Keratinocyte (primary cell): ENCODE results near the gene GRM5.
"Not testable (repeated sequence)": the region's sequence is repeated elsewhere in the genome, so short reads cannot be mapped to it uniquely, and the experiment has no call there.

Source experiments
- CTCF ChIP-seq, 3 experiments: IDR thresholded peaks in 1 of 3; conservative IDR thresholded peaks in 1 of 3; optimal IDR thresholded peaks in 1 of 3; 2 replicates in 2 of 3; 3 replicates in 1 of 3; pipeline versions ENCODE3 to v1.5.1; 2011; ENCODE audit warnings: low read length in 3 of 3, mild to moderate bottlenecking in 3 of 3, moderate library complexity in 2 of 3, control low read depth in 1 of 3, inconsistent platforms in 1 of 3; ENCODE audit not compliant: insufficient read depth in 2 of 3; ENCODE audit errors: extremely low read depth in 1 of 3
- EZH2 ChIP-seq: IDR thresholded peaks from one replicate; pipeline ENCODE4 v1.6.1; 2012; ENCODE audit warnings: inconsistent platforms, mild to moderate bottlenecking, low read length, moderate library complexity

- not testable (repeated sequence) for TF ChIP-seq CTCF (optimal IDR thresholded peaks at IDR 0.05 in 1 of 3, IDR thresholded peaks at IDR 0.05 in 1 of 3, conservative IDR thresholded peaks at IDR 0.05 in 1 of 3; ENCODE audit: extremely low read depth in 1 of 3, insufficient read depth in 2 of 3, low read length in 3 of 3); EZH2
Observed at GRCh38 chr11:89029671-89030070, 36.1 kb downstream of the GRM5 start.
